Measurements from ENCODE around the gene TRIM45.

- TF ChIP-seq CTCF (conservative IDR thresholded peaks at IDR 0.05 in 1 of 2, IDR thresholded peaks at IDR 0.05 in 1 of 2; ENCODE audit: low read depth in 1 of 2, low read length in 2 of 2) (no peak), EZH2 (IDR thresholded peaks at IDR 0.05; ENCODE audit: low read length, missing control alignments) (no peak)
Measured at GRCh38 chr1:117146575-117147340, 25.2 kb upstream of the TRIM45 start.
